HepG2 (cell line): ENCODE results near the gene NRSN2. TPM values are rescaled to one million over a fixed set of nuclear protein-coding genes. Genes with fewer than 3 reads are reported as not detected.

Experiments used
- ATAD3A ChIP-seq: sonication (generic); formaldehyde crosslinking; IDR thresholded peaks from 2 replicates; pipeline ENCODE4 v1.4.0; 2020; ENCODE audit warnings: missing genetic modification reagents
- EHMT2 ChIP-seq: fragments of 200-600 bp; sonication (generic); IDR thresholded peaks from 2 replicates; pipeline ENCODE4 v1.7.0; 2017; ENCODE audit warnings: antibody characterized with exemption, low read depth, low read length, borderline replicate concordance
- MLXIP ChIP-seq: sonication (generic); formaldehyde crosslinking; IDR thresholded peaks from 2 replicates; pipeline ENCODE4 v1.9.0; 2021; ENCODE audit warnings: missing genetic modification reagents, borderline replicate concordance
- RFXAP ChIP-seq: sonication (generic); formaldehyde crosslinking; IDR thresholded peaks from 2 replicates; pipeline ENCODE4 v1.4.0; 2020; ENCODE audit warnings: missing genetic modification reagents, borderline replicate concordance
- SETDB1 ChIP-seq: sonication (generic); formaldehyde crosslinking; IDR thresholded peaks from 2 replicates; pipeline ENCODE4 v1.5.1; 2020; ENCODE audit warnings: missing genetic modification reagents, mild to moderate bottlenecking, borderline replicate concordance
- SRSF1 ChIP-seq: fragments of 200-400 bp; formaldehyde crosslinking; optimal IDR thresholded peaks from 2 replicates; pipeline ENCODE3; 2017; ENCODE audit warnings: mild to moderate bottlenecking, low read depth, low read length, moderate library complexity
- TRAFD1 ChIP-seq: sonication (generic); formaldehyde crosslinking; IDR thresholded peaks from 2 replicates; pipeline ENCODE4 v1.5.1; 2020; ENCODE audit warnings: missing genetic modification reagents, mild to moderate bottlenecking, borderline replicate concordance
- ZNF142 ChIP-seq: sonication (generic); formaldehyde crosslinking; IDR thresholded peaks from 2 replicates; pipeline ENCODE4 v1.4.0; 2020; ENCODE audit warnings: missing genetic modification reagents
- ZNF251 ChIP-seq: sonication (generic); formaldehyde crosslinking; IDR thresholded peaks from 2 replicates; pipeline ENCODE4 v1.9.0; 2021; ENCODE audit warnings: mild to moderate bottlenecking, missing genetic modification reagents
- ZNF33A ChIP-seq: sonication (generic); formaldehyde crosslinking; IDR thresholded peaks from 2 replicates; pipeline ENCODE4 v1.5.1; 2020; ENCODE audit warnings: missing genetic modification reagents, mild to moderate bottlenecking, moderate library complexity, borderline replicate concordance
- ZNF703 ChIP-seq: sonication (generic); formaldehyde crosslinking; IDR thresholded peaks from 2 replicates; pipeline ENCODE4 v1.5.1; 2020; ENCODE audit warnings: missing genetic modification reagents, mild to moderate bottlenecking, moderate library complexity, borderline replicate concordance
- ZNF710 ChIP-seq: sonication (generic); formaldehyde crosslinking; IDR thresholded peaks from 2 replicates; pipeline ENCODE4 v1.5.0; 2020; ENCODE audit warnings: mild to moderate bottlenecking, missing genetic modification reagents, borderline replicate concordance
- ZNF746 ChIP-seq: sonication (generic); formaldehyde crosslinking; IDR thresholded peaks from 2 replicates; pipeline ENCODE4 v1.8.0; 2022; ENCODE audit warnings: mild to moderate bottlenecking, missing genetic modification reagents
- ZSCAN9 ChIP-seq: IDR thresholded peaks from 2 replicates; pipeline ENCODE4 v1.6.1; 2016; ENCODE audit warnings: borderline replicate concordance
- polyA plus RNA-seq, 8 experiments: library from polyadenylated mRNA; depleted of rRNA in 3 of 8; stranded (reverse) in 7 of 8; unstranded in 1 of 8; fragments of >200 nt; fragmentation: Illumina TruSeq in 4 of 8; extraction: Trizol in 4 of 8; gene quantifications; 2 replicates each; pipeline versions ENCODE4 v1.2.1 to v1.2.3, GENCODE V29; 2011 to 2016; ENCODE audit warnings: low read depth in 4 of 8, missing spikeins in 1 of 8, mixed read lengths in 1 of 8; ENCODE audit not compliant: insufficient read depth in 1 of 8
- total RNA-seq, 5 experiments: library from RNA; depleted of rRNA; stranded (reverse); fragments of >200 nt; fragmentation: Illumina TruSeq; extraction: Trizol; gene quantifications; 2 replicates each; pipeline ENCODE4 v1.2.3, GENCODE V29; 2016; ENCODE audit warnings: low read depth in 1 of 5

Gene NRSN2
- total and polyA plus RNA-seq, 2 of the 13 experiments (the other 11 are each of a cell fraction or from before 2014, with no cell fraction given): 32.3 to 49.4 TPM

GRCh38 chr20:347640-348484 is 951 bp downstream of the NRSN2 start (continued):
- peak; percentile 80; the same call in 1 of the 2 replicates for TF ChIP-seq ZNF142
- TF ChIP-seq SETDB1 (CRISPR knock-in tag): no peak
- TF ChIP-seq MLXIP (CRISPR knock-in tag): no peak
- TF ChIP-seq ZNF703 (CRISPR knock-in tag): peak; percentile 46; the same call in 1 of the 2 replicates
- TF ChIP-seq ZNF710 (CRISPR knock-in tag): peak; percentile 86
- peak; percentile 91; the same call in 1 of the 2 replicates for TF ChIP-seq ZNF251 (CRISPR knock-in tag)
- no peak for TF ChIP-seq ZNF33A (CRISPR knock-in tag)
- peak; percentile 99 for TF ChIP-seq ZNF746
- peak; percentile 92; the same call in 1 of the 2 replicates for TF ChIP-seq ZSCAN9 (CRISPR knock-in tag)
- no peak for TF ChIP-seq TRAFD1
- TF ChIP-seq RFXAP (CRISPR knock-in tag): peak; percentile 97
- no peak for TF ChIP-seq EHMT2
- no peak for TF ChIP-seq ATAD3A
- peak; percentile 93 for TF ChIP-seq SRSF1
